Smooth muscle cell (in vitro differentiated cells): ENCODE measurements around the gene CLK2. TPM values are rescaled to one million over a fixed set of nuclear protein-coding genes. Genes with fewer than 3 reads are reported as not detected.

Source experiments
- DNase-seq: peaks from one replicate; lab custom pipeline; 2025; ENCODE audit not compliant: unreplicated experiment; lab: John Stamatoyannopoulos, UW
- H2AFZ ChIP-seq: fragments of 200-600 bp; sonication (generic); 2 replicates; pipeline ENCODE4 v1.6.0; 2016; ENCODE audit warnings: antibody characterized with exemption, low read depth, mild to moderate bottlenecking
- H3F3A ChIP-seq: fragments of 200-600 bp; sonication (generic); 2 replicates; pipeline ENCODE4 v1.6.0; 2017; ENCODE audit warnings: antibody characterized with exemption, low read depth
- H3K27ac ChIP-seq: fragments of 200-600 bp; sonication (generic); 2 replicates; pipeline ENCODE4 v1.5.1; 2016; ENCODE audit warnings: low read depth, mild to moderate bottlenecking
- H3K27me3 ChIP-seq: fragments of 200-600 bp; sonication (generic); 2 replicates; pipeline ENCODE4 v1.6.1; 2016; ENCODE audit warnings: low read depth, mild to moderate bottlenecking
- H3K36me3 ChIP-seq: fragments of 200-600 bp; sonication (generic); 2 replicates; pipeline ENCODE4 v1.5.1; 2016; ENCODE audit warnings: low read depth
- H3K4me1 ChIP-seq: fragments of 200-600 bp; sonication (generic); 2 replicates; pipeline ENCODE4 v1.5.1; 2016; ENCODE audit warnings: low read depth
- H3K4me2 ChIP-seq: fragments of 200-600 bp; sonication (generic); 2 replicates; pipeline ENCODE4 v1.6.0; 2016; ENCODE audit warnings: mild to moderate bottlenecking
- H3K4me3 ChIP-seq: fragments of 200-600 bp; sonication (generic); 2 replicates; pipeline ENCODE4 v1.5.1; 2016; ENCODE audit warnings: mild to moderate bottlenecking
- H3K79me2 ChIP-seq: fragments of 200-600 bp; sonication (generic); 2 replicates; pipeline ENCODE4 v1.6.0; 2016; ENCODE audit warnings: low read depth, mild to moderate bottlenecking
- H3K9ac ChIP-seq: fragments of 200-600 bp; sonication (generic); 2 replicates; pipeline ENCODE4 v1.6.0; 2016; ENCODE audit warnings: low read depth
- H3K9me3 ChIP-seq: fragments of 200-600 bp; sonication (generic); replicated peaks from 2 replicates; pipeline ENCODE4 v1.5.1; 2016; ENCODE audit warnings: low read depth
- H4K20me1 ChIP-seq: fragments of 200-600 bp; sonication (generic); 2 replicates; pipeline ENCODE4 v1.6.0; 2016; ENCODE audit warnings: low read depth
- WGBS: methylation state at CpG from one replicate; pipeline ENCODE4 v1.1.7; 2016; ENCODE audit warnings: low lambda C conversion rate; 5-methylcytosine and 5-hydroxymethylcytosine counted together
- polyA plus RNA-seq: library from polyadenylated mRNA; unstranded; fragments of >200 nt; fragmentation: Nextera tagmentation; extraction: Ambion mirVana; gene quantifications from 2 replicates; pipeline ENCODE4 v1.2.1, GENCODE V29; 2016
- total RNA-seq: library from RNA; depleted of rRNA; stranded (reverse); fragments of >200 nt; gene quantifications from 2 replicates; pipeline ENCODE4 v1.2.3, GENCODE V29; 2014
- TF ChIP-seq, protein P1 (sequence below): fragments of 200-600 bp; sonication (generic); IDR thresholded peaks from 2 replicates; pipeline ENCODE4 v1.5.1; 2017; ENCODE audit warnings: borderline replicate concordance, mild to moderate bottlenecking, antibody characterized with exemption; ENCODE audit not compliant: insufficient read depth, poor library complexity, severe bottlenecking

The CLK2 gene
- total and polyA plus RNA-seq, 2 experiments from 2014 or later, result 23.5 to 23.6 TPM

- no peak overlapping the region for H3K9ac ChIP-seq
- TF ChIP-seq, protein P1, sequence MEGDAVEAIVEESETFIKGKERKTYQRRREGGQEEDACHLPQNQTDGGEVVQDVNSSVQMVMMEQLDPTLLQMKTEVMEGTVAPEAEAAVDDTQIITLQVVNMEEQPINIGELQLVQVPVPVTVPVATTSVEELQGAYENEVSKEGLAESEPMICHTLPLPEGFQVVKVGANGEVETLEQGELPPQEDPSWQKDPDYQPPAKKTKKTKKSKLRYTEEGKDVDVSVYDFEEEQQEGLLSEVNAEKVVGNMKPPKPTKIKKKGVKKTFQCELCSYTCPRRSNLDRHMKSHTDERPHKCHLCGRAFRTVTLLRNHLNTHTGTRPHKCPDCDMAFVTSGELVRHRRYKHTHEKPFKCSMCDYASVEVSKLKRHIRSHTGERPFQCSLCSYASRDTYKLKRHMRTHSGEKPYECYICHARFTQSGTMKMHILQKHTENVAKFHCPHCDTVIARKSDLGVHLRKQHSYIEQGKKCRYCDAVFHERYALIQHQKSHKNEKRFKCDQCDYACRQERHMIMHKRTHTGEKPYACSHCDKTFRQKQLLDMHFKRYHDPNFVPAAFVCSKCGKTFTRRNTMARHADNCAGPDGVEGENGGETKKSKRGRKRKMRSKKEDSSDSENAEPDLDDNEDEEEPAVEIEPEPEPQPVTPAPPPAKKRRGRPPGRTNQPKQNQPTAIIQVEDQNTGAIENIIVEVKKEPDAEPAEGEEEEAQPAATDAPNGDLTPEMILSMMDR, result no peak
- H3K27me3 ChIP-seq, result no peaks in the 10 kb centered on the region
- H3K4me2 ChIP-seq, result no peak overlapping the region
- no peak overlapping the region for H3K27ac ChIP-seq
- WGBS, result 97% methylated on average over 7 of the region's 7 CpGs
- DNase-seq, result no peak
- peaks cover 8% of the 10 kb centered on the region for H3K79me2 ChIP-seq
- H4K20me1 ChIP-seq, result no peaks in the 10 kb centered on the region
- H3K36me3 ChIP-seq, result no peaks in the 10 kb centered on the region
- peaks cover 9% of the 10 kb centered on the region for H3F3A ChIP-seq
- H2AFZ ChIP-seq, result no peak overlapping the region
- no peak overlapping the region for H3K4me3 ChIP-seq
- H3K9me3 ChIP-seq, result no peaks in the 10 kb centered on the region
- H3K4me1 ChIP-seq, result peaks cover 23% of the 10 kb centered on the region
Measured at GRCh38 chr1:155251566-155251965, 21.7 kb downstream of the CLK2 start.

DNA sequence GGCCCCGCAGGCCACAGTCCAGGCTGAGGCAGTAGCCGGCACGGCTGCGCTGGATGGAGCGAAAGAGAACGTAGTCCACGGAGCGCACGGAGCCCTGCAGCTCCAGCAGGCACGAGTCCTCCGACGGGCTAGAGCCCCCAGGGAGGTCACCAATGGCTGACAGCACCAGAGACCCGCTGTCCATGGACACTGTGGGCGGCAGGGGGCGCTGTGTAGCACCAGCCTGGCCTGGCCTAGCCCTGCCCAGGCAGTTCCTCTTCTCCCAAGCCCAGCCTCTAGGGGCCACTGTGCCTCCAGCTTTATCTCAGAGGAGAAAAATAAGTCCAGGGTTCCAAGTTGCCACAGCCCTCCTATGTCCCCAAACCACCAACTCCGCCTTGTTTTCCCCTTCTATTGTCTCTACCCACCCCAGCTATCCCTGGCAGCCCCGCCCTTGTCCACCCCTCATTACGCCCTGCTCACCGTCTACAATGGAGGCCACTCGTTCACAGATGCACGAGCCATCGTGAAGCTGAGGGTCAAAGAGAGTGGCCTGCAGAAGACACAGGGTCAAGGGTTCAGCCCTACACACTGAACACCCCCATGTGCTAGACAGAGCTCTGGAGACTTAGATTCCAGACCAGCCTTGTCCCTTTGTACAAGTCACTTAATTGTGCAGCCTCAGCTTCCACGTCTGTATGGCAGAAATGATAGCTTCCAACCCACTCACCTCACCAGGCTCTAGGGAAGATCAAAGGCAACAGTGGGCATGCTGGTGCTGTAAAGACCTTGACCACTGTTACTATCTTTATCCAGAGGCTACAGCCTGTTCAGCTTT lies 22.5 kb downstream of the CLK2 start:
- Histone ChIP-seq H3K27me3 (no peaks in the 10 kb centered on the region), H3K27ac (no peak overlapping the region), H3F3A (peaks cover 2% of the 10 kb centered on the region), H3K9me3 (no peaks in the 10 kb centered on the region), H3K4me2 (peak overlapping the region; percentile 63), H3K79me2 (peaks cover 8% of the 10 kb centered on the region), H3K4me1 (peaks cover 22% of the 10 kb centered on the region), H3K9ac (no peak overlapping the region), H2AFZ (no peak overlapping the region), H3K36me3 (no peaks in the 10 kb centered on the region), H4K20me1 (no peaks in the 10 kb centered on the region), H3K4me3 (no peak overlapping the region)
- peak; percentile 79 for DNase-seq
- TF ChIP-seq, protein P1, result peak; percentile 98
- WGBS, result 22% methylated on average over 23 of the region's 23 CpGs

DNA sequence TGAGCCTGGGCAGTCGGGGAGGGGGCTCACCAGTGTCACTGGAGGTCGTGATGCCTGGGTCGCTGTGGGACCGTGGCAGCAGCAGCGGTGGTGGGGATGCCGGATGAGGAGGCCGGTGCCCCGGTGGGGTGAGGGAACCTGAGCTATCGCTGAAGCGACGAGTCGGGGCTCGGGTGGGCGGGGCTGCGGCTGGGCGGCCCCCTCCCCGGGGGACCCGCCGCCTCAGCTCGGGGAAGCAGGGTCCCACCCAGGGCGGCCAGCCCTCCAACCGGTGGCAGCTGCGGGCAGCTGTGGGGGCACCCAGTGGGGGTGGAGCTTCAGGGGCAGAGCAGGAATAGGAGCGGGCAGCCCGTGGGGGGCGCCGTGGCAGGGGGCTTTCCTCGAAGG lies 23.1 kb downstream of the CLK2 start:
- H3K36me3 ChIP-seq, result no peaks in the 10 kb centered on the region
- H3K4me3 ChIP-seq, result no peak overlapping the region
- H3K4me2 ChIP-seq, result peak overlapping the region; percentile 63
- DNase-seq, result no peak
- H3F3A ChIP-seq, result peaks cover under 1% of the 10 kb centered on the region
- H3K9me3 ChIP-seq, result no peaks in the 10 kb centered on the region
- H3K27me3 ChIP-seq, result no peaks in the 10 kb centered on the region
- no peak overlapping the region for H2AFZ ChIP-seq
- TF ChIP-seq, protein P1, result no peak
- H3K27ac ChIP-seq, result no peak overlapping the region
- peaks cover 8% of the 10 kb centered on the region for H3K79me2 ChIP-seq
- H4K20me1 ChIP-seq, result no peaks in the 10 kb centered on the region
- H3K4me1 ChIP-seq, result peaks cover 20% of the 10 kb centered on the region
- WGBS, result 44% methylated on average over 12 of the region's 28 CpGs
- no peak overlapping the region for H3K9ac ChIP-seq
